Stimulated activated CD4-positive, alpha-beta T cell treated with anti-CD3 and anti-CD28 coated beads, Interleukin-1b, Interleukin-23, amount 100 ng/mL, for 48 hours (primary cell): ENCODE measurements around the gene DHX29.

Source experiments
- DNase-seq: peaks from one replicate; pipeline ENCODE4 v3.0.0-alpha.2; 2020

The DHX29 gene

GRCh38 chr5:55316289-55316688 lies 8.8 kb upstream of the DHX29 start:
- no peak for DNase-seq

DNA sequence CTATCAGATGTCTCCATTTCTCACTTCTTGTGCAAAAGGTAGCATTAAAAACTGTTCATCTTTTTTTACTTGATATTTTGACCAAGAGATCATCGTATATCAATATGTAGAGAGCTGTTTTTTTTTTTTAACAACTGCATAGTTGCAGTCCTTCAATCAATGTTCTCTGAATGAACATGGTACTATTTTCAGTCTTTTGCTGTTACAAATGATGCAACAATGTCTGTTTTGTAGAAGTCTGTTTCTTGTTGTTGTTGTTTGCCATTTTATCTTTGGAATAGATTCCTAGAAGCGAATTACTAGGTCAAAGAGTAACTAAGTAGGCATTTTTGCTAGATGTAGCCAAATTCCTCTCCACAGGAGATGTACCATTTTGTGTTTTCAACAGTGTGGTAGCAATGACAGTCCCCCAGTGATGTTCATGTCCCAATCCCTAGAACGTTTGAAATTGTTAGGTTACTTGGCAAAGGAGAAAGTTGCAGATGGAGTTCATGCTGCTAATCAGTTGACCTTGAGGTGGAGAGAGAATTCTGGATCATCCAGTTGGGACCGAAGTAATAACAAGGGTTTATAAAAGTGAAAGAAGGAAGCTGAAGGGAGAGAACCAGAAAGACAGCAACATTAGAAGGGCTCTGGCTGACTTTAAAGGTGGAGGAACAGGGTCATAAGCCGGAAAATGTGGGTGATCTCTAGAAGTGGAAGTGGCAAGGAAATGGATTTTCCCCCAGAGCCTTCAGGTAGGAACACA lies 6.5 kb upstream of the DHX29 start:
- no peak for DNase-seq

GRCh38 chr5:55308254-55308836 lies 851 bp upstream of the DHX29 start:
- DNase-seq = no peak

GRCh38 chr5:55306641-55307382 lies 682 bp downstream of the DHX29 start:
- DNase-seq = no peak

GRCh38 chr5:55305345-55305744 lies 2.1 kb downstream of the DHX29 start:
- no peak for DNase-seq

DNA sequence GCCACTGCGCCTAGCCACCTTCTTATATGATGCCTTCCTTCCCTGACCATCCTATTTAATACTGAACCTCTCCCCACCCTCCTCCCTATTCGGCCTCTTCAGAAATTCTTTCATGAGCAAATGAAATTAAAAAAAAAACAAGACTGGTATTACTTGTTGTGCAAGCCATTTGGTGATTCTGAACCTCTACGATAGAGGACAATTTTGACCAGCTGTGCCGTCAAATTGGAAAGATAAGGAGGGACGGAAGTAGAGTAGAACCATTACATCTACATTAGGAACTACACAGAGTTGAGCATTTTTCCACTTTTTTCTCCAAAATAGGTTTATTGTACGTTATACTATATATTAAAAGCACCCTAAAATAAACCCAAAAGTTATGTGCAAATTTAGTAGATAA lies 2.9 kb downstream of the DHX29 start:
- no peak for DNase-seq

GRCh38 chr5:55303238-55303690 lies 4.2 kb downstream of the DHX29 start:
- DNase-seq = no peak

- no peak for DNase-seq
These were observed 6.6 kb downstream of the DHX29 start for GRCh38 chr5:55300890-55301289.

- no peak for DNase-seq
These were observed 12.6 kb downstream of the DHX29 start for GRCh38 chr5:55294935-55295334.

GRCh38 chr5:55290991-55291390 lies 16.5 kb downstream of the DHX29 start:
- DNase-seq = no peak

- no peak for DNase-seq
These were observed 17.7 kb downstream of the DHX29 start for GRCh38 chr5:55289808-55290207.

- no peak for DNase-seq
These were observed 21.0 kb downstream of the DHX29 start for GRCh38 chr5:55286411-55286933.

- no peak for DNase-seq
These were observed 28.7 kb downstream of the DHX29 start for GRCh38 chr5:55278778-55279177.

DNA sequence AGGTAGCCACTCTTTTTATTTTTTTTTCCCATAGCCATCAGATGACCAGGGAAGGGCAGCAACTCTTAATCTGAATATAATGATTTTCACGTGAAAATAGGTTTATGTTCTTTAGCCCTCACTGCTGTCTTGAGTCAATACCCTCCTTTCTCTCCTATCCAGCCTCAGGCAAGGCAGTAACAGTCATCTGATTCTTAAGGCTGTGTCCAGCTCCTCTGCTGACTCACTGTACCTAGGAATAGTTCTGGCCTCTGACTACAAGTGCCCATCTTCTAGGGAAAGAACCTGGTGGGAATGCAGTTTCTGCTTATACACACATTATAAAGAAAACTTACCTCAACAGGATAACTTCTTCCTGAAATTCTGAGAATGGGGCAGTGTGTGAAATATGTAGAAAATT lies 30.7 kb downstream of the DHX29 start:
- DNase-seq = no peak

GRCh38 chr5:55258339-55258738 lies 49.2 kb downstream of the DHX29 start:
- no peak for DNase-seq

GRCh38 chr5:55254802-55255201 lies 52.7 kb downstream of the DHX29 start:
- no peak for DNase-seq

GRCh38 chr5:55250064-55250463 lies 57.4 kb downstream of the DHX29 start:
- DNase-seq = no peak

DNA sequence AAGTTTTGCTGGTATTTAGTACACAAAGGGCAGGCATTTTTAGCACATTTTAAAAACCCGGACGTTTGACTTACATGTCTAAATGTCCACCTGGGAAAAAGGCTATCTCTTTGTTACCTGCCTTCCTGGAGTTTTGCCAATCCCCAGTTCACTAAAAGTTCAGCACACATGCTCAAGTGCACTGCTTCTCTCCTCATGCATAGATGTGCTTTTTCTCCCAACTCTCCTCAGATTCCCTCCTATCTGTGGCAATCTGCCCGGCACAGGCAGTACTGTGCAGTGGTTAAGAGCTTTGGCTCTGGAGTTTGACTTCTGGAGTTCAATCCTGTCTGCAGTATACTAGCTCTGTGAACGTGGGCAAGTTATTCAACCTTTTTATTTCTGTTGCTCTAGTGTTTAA lies 65.7 kb downstream of the DHX29 start:
- no peak for DNase-seq

GRCh38 chr5:55236800-55237199 lies 70.7 kb downstream of the DHX29 start:
- no peak for DNase-seq

DNA sequence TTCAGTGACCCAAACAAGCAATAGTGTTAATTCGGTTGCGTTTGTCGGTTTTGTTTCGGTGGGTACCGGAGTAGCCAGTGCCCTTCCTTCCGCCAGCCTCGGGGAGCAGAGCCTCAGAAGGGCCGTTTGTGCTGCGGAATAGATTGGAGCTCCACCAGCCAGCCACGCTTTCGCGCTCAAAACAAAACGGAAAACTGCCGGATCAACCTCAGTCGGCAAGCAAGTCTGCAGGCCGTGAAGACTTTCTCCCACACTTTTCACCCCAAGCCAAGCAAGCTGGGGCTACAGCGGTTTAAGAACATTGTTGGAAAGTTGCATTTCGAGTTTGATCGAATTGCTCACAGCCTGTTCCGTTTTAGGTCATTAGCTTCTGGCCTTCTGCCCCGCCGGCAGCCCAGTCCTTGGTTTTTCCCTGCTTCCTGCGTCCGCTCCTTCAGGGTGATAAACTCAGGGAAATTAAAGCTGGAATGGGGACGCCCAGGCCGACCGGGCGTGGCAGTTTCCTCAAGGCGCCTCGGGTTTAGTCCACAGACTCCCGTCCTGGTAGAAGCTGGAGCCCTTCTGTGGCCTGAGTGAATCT lies 73.3 kb downstream of the DHX29 start:
- DNase-seq = no peak

- peak; percentile 63 for DNase-seq
These were observed 74.2 kb downstream of the DHX29 start, which contains the start of gene CCNO for GRCh38 chr5:55232985-55233928. TSS of gene CCNO (minus strand) at chr5:55233608. CDS start at chr5:55233523, 85 bp downstream.
